ENCODE data around the gene SYCP3.

The SYCP3 gene

DNA sequence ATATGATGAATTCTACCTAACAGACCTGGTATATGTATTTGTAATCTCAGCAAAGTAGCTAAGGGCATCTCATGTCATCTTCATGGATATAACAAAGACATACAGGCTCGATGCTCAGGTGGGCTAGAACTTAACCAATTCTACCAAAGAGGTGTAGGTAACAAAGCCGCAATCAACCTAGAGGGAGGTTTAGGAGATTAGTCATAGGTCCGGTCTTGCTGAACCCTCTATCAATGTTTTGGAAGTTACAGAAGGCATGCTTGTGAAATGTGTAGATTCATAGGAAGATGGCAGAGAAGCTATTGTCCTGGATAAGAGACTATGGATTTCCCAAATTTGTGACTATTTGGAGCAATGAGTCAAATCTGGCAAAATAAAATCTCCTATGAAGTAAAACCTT, 42.6 kb upstream of the SYCP3 start:
- TF ChIP-seq, protein P1, sequence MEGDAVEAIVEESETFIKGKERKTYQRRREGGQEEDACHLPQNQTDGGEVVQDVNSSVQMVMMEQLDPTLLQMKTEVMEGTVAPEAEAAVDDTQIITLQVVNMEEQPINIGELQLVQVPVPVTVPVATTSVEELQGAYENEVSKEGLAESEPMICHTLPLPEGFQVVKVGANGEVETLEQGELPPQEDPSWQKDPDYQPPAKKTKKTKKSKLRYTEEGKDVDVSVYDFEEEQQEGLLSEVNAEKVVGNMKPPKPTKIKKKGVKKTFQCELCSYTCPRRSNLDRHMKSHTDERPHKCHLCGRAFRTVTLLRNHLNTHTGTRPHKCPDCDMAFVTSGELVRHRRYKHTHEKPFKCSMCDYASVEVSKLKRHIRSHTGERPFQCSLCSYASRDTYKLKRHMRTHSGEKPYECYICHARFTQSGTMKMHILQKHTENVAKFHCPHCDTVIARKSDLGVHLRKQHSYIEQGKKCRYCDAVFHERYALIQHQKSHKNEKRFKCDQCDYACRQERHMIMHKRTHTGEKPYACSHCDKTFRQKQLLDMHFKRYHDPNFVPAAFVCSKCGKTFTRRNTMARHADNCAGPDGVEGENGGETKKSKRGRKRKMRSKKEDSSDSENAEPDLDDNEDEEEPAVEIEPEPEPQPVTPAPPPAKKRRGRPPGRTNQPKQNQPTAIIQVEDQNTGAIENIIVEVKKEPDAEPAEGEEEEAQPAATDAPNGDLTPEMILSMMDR (conservative IDR thresholded peaks at IDR 0.05; ENCODE audit: low read depth), result no peak
- POLR2A ChIA-PET (ENCODE audit: low non-redundant PET), result no interaction called here
- no peak for DNase-seq (ENCODE audit: low spot score)
- H3K27ac ChIP-seq, result no peak overlapping the region
- CTCF ChIA-PET, result interaction anchor here (0.6 to 0.9 kb wide), 2 partner anchors 8 to 22 kb away, joined by 3 read pairs; no protein-coding TSS in a partner anchor

DNA sequence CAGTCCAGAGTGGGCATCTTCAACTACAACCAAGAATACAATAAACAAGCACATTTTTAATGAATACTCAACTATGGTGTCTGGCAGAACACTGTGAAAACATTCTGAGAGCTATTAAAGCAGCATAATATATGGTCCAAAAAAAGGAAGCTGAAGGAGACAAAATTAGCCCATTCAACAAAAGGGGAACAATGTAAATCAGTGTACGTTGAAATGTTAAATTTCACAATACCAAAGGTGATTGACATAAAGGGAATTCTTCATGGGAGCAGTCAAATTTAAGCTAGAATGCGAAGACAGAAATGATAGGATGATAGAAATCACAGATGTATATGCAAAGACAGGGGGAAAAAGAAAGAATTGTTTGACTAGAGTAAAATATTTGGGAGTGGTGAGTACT, 41.3 kb upstream of the SYCP3 start:
- no peak for DNase-seq (ENCODE audit: low spot score)
- ChIA-PET CTCF (interaction anchor here (0.9 kb wide), 1 partner anchor 11 kb away, joined by 3 read pairs; no protein-coding TSS in a partner anchor), POLR2A (ENCODE audit: low non-redundant PET) (no interaction called here)
- H3K27ac ChIP-seq, result no peak overlapping the region
- TF ChIP-seq, protein P1 (conservative IDR thresholded peaks at IDR 0.05; ENCODE audit: low read depth), result no peak

DNA sequence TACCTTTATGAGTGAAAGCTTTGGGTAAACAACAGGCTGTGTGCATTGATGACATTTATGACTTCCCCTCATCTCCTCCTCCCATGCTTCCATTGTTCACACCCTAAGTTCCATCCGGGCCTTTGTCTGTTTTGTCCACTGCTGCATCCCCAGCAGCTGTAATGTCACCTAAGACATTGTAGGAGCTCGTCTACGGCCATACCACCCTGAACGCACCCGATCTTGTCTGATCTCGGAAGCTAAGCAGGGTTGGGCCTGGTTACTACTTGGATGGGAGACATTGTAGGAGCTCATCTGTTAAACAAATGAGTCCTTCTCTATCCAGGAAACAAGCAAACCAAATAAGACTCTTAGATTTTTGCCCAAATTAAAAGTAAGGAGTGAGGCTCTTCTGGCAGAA, 40.4 kb upstream of the SYCP3 start:
- ChIA-PET CTCF (interaction anchor here (0.6 to 1.0 kb wide), 4 partner anchors 12 to 1616 kb away, joined by 3 to 4 read pairs (median 3); no protein-coding TSS in a partner anchor), POLR2A (ENCODE audit: low non-redundant PET) (no interaction called here)
- H3K27ac ChIP-seq, result no peak overlapping the region
- no peak for DNase-seq (ENCODE audit: low spot score)
- TF ChIP-seq, protein P1 (conservative IDR thresholded peaks at IDR 0.05; ENCODE audit: low read depth), result no peak

DNA sequence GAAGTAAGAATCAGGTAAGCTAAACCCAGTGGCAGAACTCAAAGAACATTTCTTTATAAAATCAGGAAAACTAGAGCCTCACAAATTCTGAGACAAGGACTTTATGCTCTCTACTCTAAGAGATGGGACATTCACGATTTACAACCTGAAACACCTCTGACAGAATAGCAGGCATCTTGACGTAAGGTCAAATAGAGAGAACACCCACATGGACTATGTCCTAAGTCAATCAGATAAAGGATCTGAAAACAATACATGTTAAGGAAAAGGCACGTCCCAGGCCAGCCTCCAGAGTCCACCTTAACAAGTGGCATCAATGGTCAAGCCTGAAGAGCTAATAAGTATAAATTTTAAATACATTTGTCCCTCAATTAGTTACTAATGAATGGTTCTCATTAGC, 39.9 kb upstream of the SYCP3 start:
- CTCF ChIA-PET, result interaction anchor here (0.7 to 1.0 kb wide), 2 partner anchors 59 to 1616 kb away, joined by 3 to 4 read pairs; no protein-coding TSS in a partner anchor
- H3K27ac ChIP-seq, result no peak overlapping the region
- TF ChIP-seq, protein P1 (conservative IDR thresholded peaks at IDR 0.05; ENCODE audit: low read depth), result no peak
- DNase-seq (ENCODE audit: low spot score), result no peak
- POLR2A ChIA-PET (ENCODE audit: low non-redundant PET), result no interaction called here

DNA sequence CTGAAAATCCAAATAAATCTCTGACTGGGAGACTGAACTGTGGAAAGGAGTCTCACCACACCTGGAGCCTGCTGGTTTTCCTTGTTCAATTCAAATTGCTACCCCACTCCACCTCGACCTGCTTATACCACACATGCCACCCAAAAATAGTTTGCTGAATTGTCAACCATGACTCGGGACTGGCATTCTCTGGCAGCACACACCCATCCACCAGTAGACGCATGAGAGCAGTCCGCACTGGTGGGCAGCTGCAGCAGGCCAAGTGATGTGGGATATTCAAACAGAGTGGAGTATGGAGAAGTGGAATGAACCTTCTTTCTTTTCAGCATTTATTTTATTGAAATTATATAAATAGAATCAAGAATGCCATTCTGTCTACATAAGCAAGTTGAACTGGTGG, 38.7 kb upstream of the SYCP3 start:
- no peak for DNase-seq (ENCODE audit: low spot score)
- ChIA-PET POLR2A (ENCODE audit: low non-redundant PET) (no interaction called here), CTCF (no interaction called here)
- TF ChIP-seq, protein P1 (conservative IDR thresholded peaks at IDR 0.05; ENCODE audit: low read depth), result no peak
- no peak overlapping the region for H3K27ac ChIP-seq

DNA sequence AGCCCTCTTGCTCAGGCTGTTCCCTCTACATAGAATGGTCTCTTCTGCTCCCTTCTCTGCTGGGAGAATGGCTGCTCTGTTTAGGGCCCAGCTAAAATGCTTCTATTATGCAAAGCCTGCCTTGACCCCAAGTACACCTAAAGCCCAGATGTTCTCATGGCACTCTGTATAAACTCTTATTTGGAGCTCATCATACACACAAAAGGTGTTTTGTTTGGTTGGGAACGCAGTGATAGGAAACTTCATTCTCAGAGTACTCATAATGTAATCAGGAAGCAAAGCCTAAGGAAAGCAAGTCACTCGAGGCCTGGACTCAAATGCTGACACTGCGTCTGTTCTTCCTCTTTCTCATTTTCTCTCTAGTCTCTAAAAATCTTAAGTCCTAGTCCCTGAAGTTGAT, 38.2 kb upstream of the SYCP3 start:
- ChIA-PET CTCF (no interaction called here), POLR2A (ENCODE audit: low non-redundant PET) (no interaction called here)
- H3K27ac ChIP-seq, result no peak overlapping the region
- TF ChIP-seq, protein P1 (conservative IDR thresholded peaks at IDR 0.05; ENCODE audit: low read depth), result no peak
- DNase-seq (ENCODE audit: low spot score), result no peak

Measured in RWPE1 (cell line).